Sigmoid colon (tissue), 7 donors: ENCODE measurements around the gene THEM5. TPM values are rescaled to one million over a fixed set of nuclear protein-coding genes. Genes with fewer than 3 reads are reported as not detected.

Experiments
- DNase-seq: peaks from one replicate; pipeline ENCODE4 v3.0.0-alpha.2; 2019
- H3K27ac ChIP-seq, 4 donors: fragments of 200-600 bp; sonication (generic); one replicate each; pipeline ENCODE4 v1.5.1; 2016 to 2019; ENCODE audit warnings: mild to moderate bottlenecking in 1 of 4
- H3K27me3 ChIP-seq, 3 donors: fragments of 200-600 bp; sonication (generic); one replicate each; pipeline ENCODE4 v1.5.1; 2019; ENCODE audit warnings: mild to moderate bottlenecking in 1 of 3
- H3K36me3 ChIP-seq, 4 donors: fragments of 200-600 bp; sonication (generic); one replicate each; pipeline ENCODE4 v1.5.1; 2016 to 2019
- H3K4me1 ChIP-seq, 4 donors: fragments of 200-600 bp; sonication (generic); one replicate each; pipeline ENCODE4 v1.5.1; 2017 to 2019
- H3K4me3 ChIP-seq, 4 donors: fragments of 200-600 bp; sonication (generic); one replicate each; pipeline ENCODE4 v1.5.1; 2017 to 2019; ENCODE audit warnings: mild to moderate bottlenecking in 2 of 4, moderate library complexity in 1 of 4
- H3K9me3 ChIP-seq, 4 donors: fragments of 200-600 bp in 3 of 4; sonication (generic) in 3 of 4; one replicate each; pipeline versions ENCODE4 v1.5.1 to v1.6.1; 2013 to 2019
- EP300 ChIP-seq, 4 donors: sonication (generic); formaldehyde crosslinking; IDR thresholded peaks; one replicate each; pipeline ENCODE4 v1.6.1; 2017; ENCODE audit warnings: antibody characterized with exemption in 4 of 4
- POLR2A ChIP-seq, 2 donors: fragments of 450-650 bp; IDR thresholded peaks; one replicate each; pipeline ENCODE4 v1.6.1; 2016; ENCODE audit warnings: antibody characterized with exemption in 2 of 2, mild to moderate bottlenecking in 2 of 2, moderate library complexity in 2 of 2
- POLR2AphosphoS5 ChIP-seq, 4 donors: sonication (generic); formaldehyde crosslinking; IDR thresholded peaks; one replicate each; pipeline ENCODE4 v1.6.1; 2017; ENCODE audit warnings: antibody characterized with exemption in 4 of 4
- WGBS, 2 donors: extraction: QIAGEN DNeasy Blood & Tissue Kit; methylation state at CpG; one replicate each; pipeline ENCODE4 v1.1.7; 2013; 5-methylcytosine and 5-hydroxymethylcytosine counted together
- intact Hi-C: fragments of 100-400 bp; cut with DNase I; formaldehyde crosslinking; loops from one replicate; pipeline ENCODE4 v1.15.1; 2023
- polyA plus RNA-seq, 3 donors: library from polyadenylated mRNA; stranded (reverse); fragments of 200-250 nt; gene quantifications; one replicate each; pipeline ENCODE4 v1.2.3, GENCODE V29; 2013
- total RNA-seq, 4 donors: library from RNA; depleted of rRNA; stranded (reverse); fragments of >200 nt; gene quantifications; one replicate each; pipeline ENCODE4 v1.1.0, GENCODE V29; 2016
- TF ChIP-seq, protein P1 (sequence below), 4 experiments: fragments of 450-650 bp in 3 of 4; fragments of 200-600 bp in 1 of 4; IDR thresholded peaks; one replicate each; pipeline ENCODE4 v1.5.1; 2016 to 2019; ENCODE audit warnings: antibody characterized with exemption in 4 of 4, mild to moderate bottlenecking in 3 of 4, moderate library complexity in 2 of 4
- donor health status: healthy with polysubstance abuse.
- donor health status: Bipolar disorder and iron deficiency.
- donor health status: healthy.

THEM5 gene
- total and polyA plus RNA-seq, 7 donors = not detected

DNA sequence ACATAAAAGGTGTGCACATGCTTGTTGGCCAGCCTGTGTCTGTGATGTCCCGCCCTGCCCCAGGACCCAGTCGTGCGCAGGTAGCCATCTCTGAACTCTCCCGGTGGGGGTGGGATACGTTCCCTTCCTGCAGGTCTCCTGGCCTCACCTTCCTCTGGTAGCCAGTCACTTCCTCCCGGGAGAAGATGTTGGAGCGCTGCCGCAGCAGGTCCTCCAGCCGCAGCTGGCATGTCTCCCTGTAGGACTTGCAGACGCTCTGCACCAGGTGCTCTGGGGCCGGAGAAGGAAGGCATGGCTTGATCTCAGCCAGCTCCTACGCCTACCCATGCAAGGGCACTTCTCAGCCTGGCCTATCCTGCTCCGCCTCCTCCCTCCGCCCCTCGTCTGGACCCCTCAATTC is 39.1 kb downstream of the THEM5 start:
- Histone ChIP-seq H3K4me1 (no peaks in the 10 kb centered on the region), H3K9me3 (no peaks in the 10 kb centered on the region), H3K27me3 (no peaks in the 10 kb centered on the region), H3K36me3 (no peaks in the 10 kb centered on the region), H3K4me3 (no peak overlapping the region), H3K27ac (no peak overlapping the region)
- WGBS, 2 donors = 91 to 92% methylated on average over 15 of the region's 15 CpGs
- no peak for TF ChIP-seq EP300 (IDR thresholded peaks at IDR 0.05)
- TF ChIP-seq POLR2AphosphoS5 (IDR thresholded peaks at IDR 0.05) = no peak
- TF ChIP-seq, protein P1, sequence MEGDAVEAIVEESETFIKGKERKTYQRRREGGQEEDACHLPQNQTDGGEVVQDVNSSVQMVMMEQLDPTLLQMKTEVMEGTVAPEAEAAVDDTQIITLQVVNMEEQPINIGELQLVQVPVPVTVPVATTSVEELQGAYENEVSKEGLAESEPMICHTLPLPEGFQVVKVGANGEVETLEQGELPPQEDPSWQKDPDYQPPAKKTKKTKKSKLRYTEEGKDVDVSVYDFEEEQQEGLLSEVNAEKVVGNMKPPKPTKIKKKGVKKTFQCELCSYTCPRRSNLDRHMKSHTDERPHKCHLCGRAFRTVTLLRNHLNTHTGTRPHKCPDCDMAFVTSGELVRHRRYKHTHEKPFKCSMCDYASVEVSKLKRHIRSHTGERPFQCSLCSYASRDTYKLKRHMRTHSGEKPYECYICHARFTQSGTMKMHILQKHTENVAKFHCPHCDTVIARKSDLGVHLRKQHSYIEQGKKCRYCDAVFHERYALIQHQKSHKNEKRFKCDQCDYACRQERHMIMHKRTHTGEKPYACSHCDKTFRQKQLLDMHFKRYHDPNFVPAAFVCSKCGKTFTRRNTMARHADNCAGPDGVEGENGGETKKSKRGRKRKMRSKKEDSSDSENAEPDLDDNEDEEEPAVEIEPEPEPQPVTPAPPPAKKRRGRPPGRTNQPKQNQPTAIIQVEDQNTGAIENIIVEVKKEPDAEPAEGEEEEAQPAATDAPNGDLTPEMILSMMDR (IDR thresholded peaks at IDR 0.05) = no peak
- no peak for TF ChIP-seq POLR2A (IDR thresholded peaks at IDR 0.05)
- intact Hi-C loops = no loop called here
- no peak for DNase-seq

DNA sequence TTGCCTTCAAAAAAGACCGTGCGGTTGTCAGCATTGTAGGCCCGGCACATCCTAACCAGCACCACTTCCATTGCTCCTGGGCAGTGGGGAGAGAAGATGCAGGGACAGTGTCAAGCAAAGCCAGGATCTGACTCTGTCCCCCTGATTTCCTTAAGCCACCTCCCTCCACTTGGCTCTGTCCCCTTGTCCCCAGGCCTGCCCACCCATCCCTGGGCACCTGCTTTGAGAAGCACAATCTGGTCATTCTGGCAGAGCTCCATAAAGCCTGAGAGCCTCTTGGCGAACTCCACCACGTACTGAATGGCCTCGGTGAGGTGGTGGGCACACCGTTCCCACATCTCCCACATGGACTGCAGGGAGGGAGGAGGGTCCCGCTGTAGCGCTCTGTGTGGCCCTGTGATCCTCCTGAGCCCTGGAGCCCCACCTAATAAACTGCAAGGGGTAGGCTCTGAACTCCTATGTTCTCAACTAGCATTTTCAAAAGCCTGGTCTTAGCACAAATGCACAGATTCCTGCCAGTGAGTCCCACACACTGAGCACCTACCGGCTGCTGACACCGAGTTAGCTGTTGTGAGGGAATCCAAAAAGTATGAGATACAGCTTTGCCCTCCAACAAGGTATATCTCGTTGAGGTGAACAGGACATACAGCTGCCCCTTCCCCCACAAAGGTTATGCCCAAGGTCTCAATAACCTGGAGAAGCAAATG is 40.1 kb downstream of the THEM5 start:
- no peak for TF ChIP-seq POLR2AphosphoS5 (IDR thresholded peaks at IDR 0.05)
- TF ChIP-seq, protein P1 (IDR thresholded peaks at IDR 0.05) = no peak
- no peak for TF ChIP-seq POLR2A (IDR thresholded peaks at IDR 0.05)
- TF ChIP-seq EP300 (IDR thresholded peaks at IDR 0.05) = no peak
- Histone ChIP-seq H3K27me3 (no peaks in the 10 kb centered on the region), H3K4me3 (no peak overlapping the region), H3K9me3 (no peaks in the 10 kb centered on the region), H3K36me3 (no peaks in the 10 kb centered on the region), H3K4me1 (no peaks in the 10 kb centered on the region), H3K27ac (no peak overlapping the region)
- intact Hi-C loops = no loop called here
- WGBS, 2 donors = 87 to 90% methylated on average over 12 of the region's 12 CpGs
- DNase-seq = no peak

DNA sequence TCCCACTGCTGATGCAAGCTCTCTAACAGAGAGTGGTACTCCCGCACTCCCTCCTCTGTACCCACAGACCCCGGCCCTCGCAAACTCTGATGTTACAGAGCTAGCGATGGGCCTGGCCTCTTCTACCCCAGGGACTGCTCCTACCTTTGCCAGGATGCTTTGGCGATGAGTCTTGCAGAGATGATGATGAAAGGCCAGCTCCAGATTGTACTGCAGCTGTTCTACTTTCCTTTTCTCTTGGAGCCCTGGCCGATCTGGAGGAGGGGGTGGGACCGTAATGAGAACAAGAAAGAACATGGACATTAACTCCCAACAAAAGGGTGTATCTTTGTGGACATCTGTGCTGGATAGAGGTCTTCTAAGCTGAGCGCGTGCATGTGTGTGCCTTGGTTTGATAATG is 42.3 kb downstream of the THEM5 start:
- peaks cover 0 to 6% (median 0%) of the 10 kb centered on the region in 3 donors for H3K27me3 ChIP-seq
- no peaks in the 10 kb centered on the region for H3K4me1 ChIP-seq
- H3K9me3 ChIP-seq = no peaks in the 10 kb centered on the region
- TF ChIP-seq EP300 (IDR thresholded peaks at IDR 0.05) (no peak), POLR2A (IDR thresholded peaks at IDR 0.05) (no peak)
- intact Hi-C loops = no loop called here
- WGBS, 2 donors = 89 to 96% methylated on average over 9 of the region's 9 CpGs
- H3K36me3 ChIP-seq = no peaks in the 10 kb centered on the region
- H3K4me3 ChIP-seq = no peak overlapping the region
- H3K27ac ChIP-seq = no peak overlapping the region
- DNase-seq = no peak

DNA sequence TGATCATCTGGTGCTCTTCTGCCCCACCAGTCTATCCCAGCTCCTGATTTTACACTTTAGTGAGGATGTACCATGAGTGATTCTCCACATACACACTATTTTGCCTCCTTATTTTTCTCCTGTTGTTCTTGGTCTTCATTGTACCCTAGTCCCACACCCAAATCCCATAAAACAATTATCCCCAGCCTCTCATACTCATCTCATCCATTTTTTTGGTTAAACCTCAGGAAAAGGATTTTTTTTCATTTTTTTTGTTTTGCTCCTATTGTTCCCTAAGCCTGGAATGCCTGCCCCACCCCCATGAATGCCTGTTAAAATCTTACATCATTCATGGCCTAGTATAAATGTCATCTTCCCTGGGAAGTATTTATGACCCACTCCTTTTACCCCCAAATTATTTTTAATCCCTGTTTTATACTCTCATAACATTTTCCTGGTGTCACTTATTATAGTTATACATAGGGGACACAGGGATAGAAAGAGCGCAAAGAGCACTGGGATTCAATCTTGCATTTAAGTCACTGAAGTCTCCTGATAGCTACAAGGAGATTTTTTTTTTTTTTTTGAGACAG is 43.4 kb downstream of the THEM5 start:
- Histone ChIP-seq H3K4me1 (no peaks in the 10 kb centered on the region), H3K9me3 (no peaks in the 10 kb centered on the region), H3K27me3 (peaks cover 0 to 8% (median 0%) of the 10 kb centered on the region in 3 donors), H3K4me3 (no peak overlapping the region), H3K27ac (no peak overlapping the region), H3K36me3 (no peaks in the 10 kb centered on the region)
- TF ChIP-seq, protein P1 (IDR thresholded peaks at IDR 0.05) = no peak
- no peak for TF ChIP-seq POLR2A (IDR thresholded peaks at IDR 0.05)
- 94 to 99% methylated on average over 1 of the region's 1 CpG for WGBS, 2 donors
- intact Hi-C loops = no loop called here
- no peak for DNase-seq

DNA sequence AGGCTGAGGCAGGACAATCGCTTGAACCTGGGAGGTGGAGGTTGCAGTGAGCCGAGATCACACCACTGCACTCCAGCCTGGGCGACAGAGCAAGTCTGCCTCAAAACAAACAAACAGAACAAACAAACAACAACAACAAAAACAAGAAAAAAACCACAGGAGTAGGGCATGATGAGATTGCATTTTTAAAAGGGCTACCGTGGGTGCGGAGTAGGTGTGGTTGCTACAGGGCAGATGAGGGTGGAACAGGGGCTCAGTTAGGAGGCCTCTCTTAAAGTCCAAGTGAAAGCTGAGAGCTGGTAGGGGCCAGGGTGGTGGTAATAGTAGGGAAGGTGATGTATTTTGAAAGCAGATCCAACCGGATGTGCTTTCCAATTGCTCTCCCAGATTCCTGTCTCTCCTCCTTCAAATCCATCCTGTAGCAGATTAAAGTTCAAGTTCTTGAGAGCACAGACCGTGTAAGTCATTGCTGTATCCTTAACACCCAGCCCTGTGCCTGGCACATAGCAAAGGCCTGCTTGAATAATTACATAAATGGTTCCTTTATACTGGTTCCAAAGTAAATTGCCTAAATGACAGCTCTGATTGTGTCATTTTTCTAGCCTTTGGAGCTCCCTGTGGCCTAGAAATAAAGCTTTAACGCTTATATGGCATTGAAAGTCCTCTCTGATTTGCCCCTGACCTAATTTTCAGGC is 44.1 kb downstream of the THEM5 start:
- no peak for TF ChIP-seq EP300 (IDR thresholded peaks at IDR 0.05)
- no peak for TF ChIP-seq POLR2AphosphoS5 (IDR thresholded peaks at IDR 0.05)
- no peak for TF ChIP-seq POLR2A (IDR thresholded peaks at IDR 0.05)
- TF ChIP-seq, protein P1 (IDR thresholded peaks at IDR 0.05) = no peak
- Histone ChIP-seq H3K9me3 (no peaks in the 10 kb centered on the region), H3K27me3 (peaks cover 0 to 14% (median 0%) of the 10 kb centered on the region in 3 donors), H3K4me1 (no peaks in the 10 kb centered on the region), H3K36me3 (no peaks in the 10 kb centered on the region), H3K27ac (no peak overlapping the region), H3K4me3 (no peak overlapping the region)
- intact Hi-C loops = no loop called here
- DNase-seq = no peak
- WGBS, 2 donors = 67 to 77% methylated on average over 8 of the region's 8 CpGs
